ENCODE measurements around the gene GUCY1A2. TPM values are rescaled to one million over a fixed set of nuclear protein-coding genes. Genes with fewer than 3 reads are reported as not detected.

Gene GUCY1A2
- total RNA-seq, 1 donor from 2014 or later, result 108 TPM

DNA sequence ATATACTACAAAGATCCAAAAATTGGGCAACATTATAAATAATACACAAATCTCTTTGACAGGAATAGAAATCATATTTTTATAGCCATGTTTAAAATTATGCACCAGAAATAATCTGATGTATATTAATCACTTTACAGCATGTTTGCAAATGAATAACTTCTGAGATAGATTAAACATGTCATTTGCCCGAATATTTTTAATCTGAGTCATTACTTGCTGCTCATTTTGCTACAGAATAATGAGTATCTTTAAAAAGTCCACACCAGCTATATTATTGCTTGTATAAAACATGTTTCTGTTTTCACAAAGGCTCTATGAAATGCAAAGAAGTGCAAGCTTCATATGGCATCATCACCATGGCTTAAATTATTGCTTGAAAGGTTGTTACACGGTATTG, 336.8 kb downstream of the GUCY1A2 start:
- FAIRE-seq (no peak), DNase-seq (ENCODE audit: low spot score in 2 of 2) (no peak)

- DNase-seq (ENCODE audit: low spot score in 2 of 2), result no peak
- no peak for FAIRE-seq
Measured at GRCh38 chr11:106679581-106679980, 338.7 kb downstream of the GUCY1A2 start.

GRCh38 chr11:106679181-106679580, 339.1 kb downstream of the GUCY1A2 start:
- DNase-seq (ENCODE audit: low spot score in 2 of 2) (no peak), FAIRE-seq (no peak)

DNA sequence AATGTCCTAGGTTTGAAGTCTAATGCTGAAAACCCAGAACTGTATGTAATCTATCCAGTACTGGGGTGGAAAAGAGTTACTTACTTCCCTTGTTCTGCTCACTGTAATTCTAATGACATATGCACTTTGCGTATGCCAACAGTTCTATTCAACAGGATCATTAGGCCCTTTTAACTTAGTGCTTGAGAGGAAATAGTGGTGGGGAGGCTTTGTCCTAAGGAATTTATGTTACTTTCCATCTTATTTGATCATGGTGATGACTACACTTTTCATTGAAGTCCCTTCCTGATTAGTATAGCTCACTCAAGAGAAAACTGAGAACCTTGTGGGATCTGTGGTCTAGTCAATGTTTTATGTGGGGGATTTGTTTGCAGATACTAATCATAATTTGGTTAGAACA, 348.2 kb downstream of the GUCY1A2 start:
- FAIRE-seq (no peak), DNase-seq (ENCODE audit: low spot score in 2 of 2) (no peak)

- DNase-seq (ENCODE audit: low spot score in 2 of 2) (no peak), FAIRE-seq (no peak)
Measured at GRCh38 chr11:106668147-106668546, 350.1 kb downstream of the GUCY1A2 start.

- DNase-seq (ENCODE audit: low spot score in 2 of 2), result no peak
- FAIRE-seq, result no peak
Measured at GRCh38 chr11:106656646-106657045, 361.6 kb downstream of the GUCY1A2 start.

GRCh38 chr11:106644824-106645223, 373.5 kb downstream of the GUCY1A2 start:
- DNase-seq (ENCODE audit: low spot score in 2 of 2) (no peak), FAIRE-seq (no peak)

GRCh38 chr11:106642331-106642730, 375.9 kb downstream of the GUCY1A2 start:
- DNase-seq (ENCODE audit: low spot score in 2 of 2) (no peak), FAIRE-seq (no peak)

DNA sequence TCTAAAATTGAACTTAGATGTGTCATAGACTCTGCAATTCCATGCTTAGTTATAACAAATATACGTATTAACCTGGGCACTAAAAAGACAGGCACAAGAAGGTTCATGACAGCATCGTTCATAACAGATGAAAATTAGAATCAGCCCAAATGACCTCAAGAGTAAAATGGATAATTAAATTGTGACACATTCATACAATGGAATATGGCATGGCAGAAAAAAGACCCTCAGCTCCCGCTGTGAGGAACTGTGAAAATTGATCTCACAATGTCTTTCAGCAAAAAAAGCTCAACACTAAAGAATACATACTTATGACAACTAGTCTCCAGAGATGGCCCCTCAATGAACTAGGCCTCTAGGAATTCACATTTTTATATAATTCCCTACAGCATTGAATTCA, 386.0 kb downstream of the GUCY1A2 start:
- FAIRE-seq, result no peak
- DNase-seq (ENCODE audit: low spot score in 2 of 2), result no peak

DNA sequence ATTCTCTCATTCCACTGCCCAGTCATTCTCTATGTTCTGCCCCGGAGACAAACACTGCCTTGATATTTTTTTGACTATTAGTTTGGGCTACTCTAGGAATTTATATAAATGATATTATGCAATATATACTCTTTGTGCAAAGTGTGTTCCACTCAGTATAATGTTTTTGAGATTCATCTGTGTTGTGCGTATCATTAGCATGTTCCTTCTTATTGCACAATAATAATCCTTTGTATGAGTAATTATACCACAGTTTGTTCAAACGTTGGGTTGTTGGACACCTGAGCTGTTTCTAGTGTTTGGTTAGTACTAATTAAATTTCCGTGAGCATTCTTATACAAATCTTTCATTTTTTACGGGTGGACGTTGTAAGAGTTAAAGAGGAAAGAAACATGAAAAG, 390.6 kb downstream of the GUCY1A2 start:
- FAIRE-seq (no peak), DNase-seq (ENCODE audit: low spot score in 2 of 2) (no peak)

- FAIRE-seq, result no peak
- no peak for DNase-seq (ENCODE audit: low spot score in 2 of 2)
Measured at GRCh38 chr11:106625566-106625965, 392.7 kb downstream of the GUCY1A2 start.

DNA sequence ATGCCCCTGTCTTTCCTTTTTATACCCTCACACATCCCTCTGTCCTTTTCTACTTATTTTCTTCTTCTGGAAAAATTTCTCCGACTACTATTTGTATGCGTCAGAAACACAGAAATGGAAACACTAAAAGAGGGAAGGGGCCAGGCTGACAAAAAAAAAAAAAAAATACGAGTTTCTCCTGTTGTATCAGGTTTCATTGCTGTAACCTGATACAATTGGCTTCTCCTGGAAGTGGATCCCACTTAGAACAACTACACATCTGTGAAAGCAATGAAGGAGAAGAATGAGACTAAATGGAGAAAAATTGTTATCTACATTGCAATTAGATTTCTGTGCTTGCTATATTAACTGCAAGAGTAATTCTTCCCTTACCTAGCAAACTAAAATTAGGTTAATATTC, 393.9 kb downstream of the GUCY1A2 start:
- FAIRE-seq (no peak), DNase-seq (ENCODE audit: low spot score in 2 of 2) (no peak)
